ENCODE measurements around the gene LRCH4. TPM values are rescaled to one million over a fixed set of nuclear protein-coding genes. Genes with fewer than 3 reads are reported as not detected.

LRCH4 gene
- total and polyA plus RNA-seq, 2 donors (not counting 3 experiments of a cell fraction or from before 2014, with no cell fraction given), result 32.1 to 56.1 TPM

DNA sequence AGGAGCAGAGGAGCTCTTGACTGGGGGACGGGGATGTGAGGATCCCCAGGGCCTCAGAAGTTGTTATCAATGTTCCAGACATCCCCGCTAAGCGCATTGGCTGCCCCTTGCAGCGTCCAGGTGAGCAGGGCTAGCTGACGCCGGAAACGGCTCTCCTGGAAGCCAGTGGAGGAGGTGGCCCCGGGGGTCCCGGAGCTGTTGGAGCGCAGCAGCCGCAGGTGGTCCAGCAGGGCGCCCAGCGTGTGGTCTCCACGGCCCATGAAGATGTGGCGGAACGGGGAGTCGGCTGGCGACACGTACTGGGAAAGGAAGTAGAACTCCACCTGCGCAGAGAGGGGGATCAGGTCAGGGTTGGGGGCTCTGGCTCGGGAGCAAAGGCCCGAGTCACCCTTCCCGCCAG, 34.9 kb upstream of the LRCH4 start:
- H3K4me1 ChIP-seq (ENCODE audit: control insufficient read depth, extremely low read depth, insufficient read depth, low read length), result no peaks in the 10 kb centered on the region
- H3K27ac ChIP-seq (ENCODE audit: insufficient read depth, low read depth, low read length), result no peak overlapping the region
- CTCF ChIA-PET, result no interaction called here
- FAIRE-seq (no peak), DNase-seq (ENCODE audit: low read depth, low spot score) (no peak)
- no peak overlapping the region for H3K9ac ChIP-seq (replicated peaks; ENCODE audit: extremely low read depth, insufficient read depth, low read length)
- POLR2A ChIA-PET, result no interaction called here
- no TSS peak for BruUV-seq (replicated peaks)
- H3K4me2 ChIP-seq (ENCODE audit: insufficient read depth, low read length), result no peak overlapping the region
- no peaks in the 10 kb centered on the region for H3K9me3 ChIP-seq (replicated peaks; ENCODE audit: control insufficient read depth, insufficient read depth, low read length)
- dilution Hi-C loops (cut with MboI; ENCODE audit: extremely low pct_ligation_motif_present, low sequenced_read_pairs), result no loop called here
- H2AFZ ChIP-seq (ENCODE audit: low read depth, low read length), result no peak overlapping the region
- no peaks in the 10 kb centered on the region for H3K27me3 ChIP-seq (ENCODE audit: control insufficient read depth in 2 of 2, insufficient read depth in 2 of 2, low read length in 2 of 2)
- TF ChIP-seq JUN (IDR thresholded peaks at IDR 0.05; ENCODE audit: borderline replicate concordance, insufficient read depth, insufficient read length, low read depth), result no peak
- TF ChIP-seq GATA2 (IDR thresholded peaks at IDR 0.05; ENCODE audit: insufficient read depth, insufficient read length, low read depth, low read length), result no peak
- no peak for TF ChIP-seq MYC (IDR thresholded peaks at IDR 0.05; ENCODE audit: low read depth, low read length)
- TF ChIP-seq FOS (IDR thresholded peaks at IDR 0.05; ENCODE audit: borderline replicate concordance, insufficient read depth, low read length), result no peak
- TF ChIP-seq POLR2AphosphoS5 (IDR thresholded peaks at IDR 0.05; ENCODE audit: insufficient read depth, low read depth, low read length), result no peak
- TF ChIP-seq, protein P1, sequence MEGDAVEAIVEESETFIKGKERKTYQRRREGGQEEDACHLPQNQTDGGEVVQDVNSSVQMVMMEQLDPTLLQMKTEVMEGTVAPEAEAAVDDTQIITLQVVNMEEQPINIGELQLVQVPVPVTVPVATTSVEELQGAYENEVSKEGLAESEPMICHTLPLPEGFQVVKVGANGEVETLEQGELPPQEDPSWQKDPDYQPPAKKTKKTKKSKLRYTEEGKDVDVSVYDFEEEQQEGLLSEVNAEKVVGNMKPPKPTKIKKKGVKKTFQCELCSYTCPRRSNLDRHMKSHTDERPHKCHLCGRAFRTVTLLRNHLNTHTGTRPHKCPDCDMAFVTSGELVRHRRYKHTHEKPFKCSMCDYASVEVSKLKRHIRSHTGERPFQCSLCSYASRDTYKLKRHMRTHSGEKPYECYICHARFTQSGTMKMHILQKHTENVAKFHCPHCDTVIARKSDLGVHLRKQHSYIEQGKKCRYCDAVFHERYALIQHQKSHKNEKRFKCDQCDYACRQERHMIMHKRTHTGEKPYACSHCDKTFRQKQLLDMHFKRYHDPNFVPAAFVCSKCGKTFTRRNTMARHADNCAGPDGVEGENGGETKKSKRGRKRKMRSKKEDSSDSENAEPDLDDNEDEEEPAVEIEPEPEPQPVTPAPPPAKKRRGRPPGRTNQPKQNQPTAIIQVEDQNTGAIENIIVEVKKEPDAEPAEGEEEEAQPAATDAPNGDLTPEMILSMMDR (IDR thresholded peaks at IDR 0.05; ENCODE audit: extremely low read depth in 1 of 2, insufficient read depth in 1 of 2, low read depth in 1 of 2, low read length in 2 of 2), result no peak
- TF ChIP-seq EZH2 (IDR thresholded peaks at IDR 0.05; ENCODE audit: borderline replicate concordance, low read depth, low read length, severe bottlenecking), result no peak
- no peak for TF ChIP-seq POLR2A (IDR thresholded peaks at IDR 0.05; ENCODE audit: low read depth, low read length)
- TF ChIP-seq, protein P2, sequence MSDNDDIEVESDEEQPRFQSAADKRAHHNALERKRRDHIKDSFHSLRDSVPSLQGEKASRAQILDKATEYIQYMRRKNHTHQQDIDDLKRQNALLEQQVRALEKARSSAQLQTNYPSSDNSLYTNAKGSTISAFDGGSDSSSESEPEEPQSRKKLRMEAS (IDR thresholded peaks at IDR 0.05; ENCODE audit: insufficient read depth, insufficient read length), result no peak
- H4K20me1 ChIP-seq (replicated peaks; ENCODE audit: control insufficient read depth, extremely low read depth, insufficient read depth, low read length), result no peaks in the 10 kb centered on the region
- H3K79me2 ChIP-seq (ENCODE audit: control insufficient read depth, insufficient read depth, low read length), result no peaks in the 10 kb centered on the region
- no peak overlapping the region for H3K4me3 ChIP-seq (replicated peaks in 1 of 3; ENCODE audit: insufficient read depth in 1 of 3, low read depth in 1 of 3, low read length in 3 of 3)
- H3K36me3 ChIP-seq (ENCODE audit: control insufficient read depth in 2 of 2, extremely low read depth in 1 of 2, insufficient read depth in 2 of 2, low read length in 2 of 2), result no peaks in the 10 kb centered on the region
- intact Hi-C loops (cut with micrococcal nuclease), result no loop called here
- no peaks in the 10 kb centered on the region for H3K9me1 ChIP-seq (replicated peaks; ENCODE audit: control insufficient read depth, extremely low read depth, insufficient read depth, low read length)
